Ascending aorta (tissue), 2 donors: ENCODE results near the gene YEATS2. TPM values are rescaled to one million over a fixed set of nuclear protein-coding genes. Genes with fewer than 3 reads are reported as not detected.

Experiments
- DNase-seq, 2 donors: peaks; one replicate each; pipeline ENCODE4 v3.0.0-alpha.2; 2019; ENCODE audit warnings: low spot score in 2 of 2
- H3K27ac ChIP-seq, 2 donors: fragments of 200-600 bp; sonication (generic); one replicate each; pipeline ENCODE4 v1.5.1; 2016 to 2017; ENCODE audit warnings: mild to moderate bottlenecking in 1 of 2
- H3K27me3 ChIP-seq: fragments of 200-600 bp; sonication (generic); one replicate; pipeline ENCODE4 v1.5.1; 2017
- H3K36me3 ChIP-seq, 2 donors: fragments of 200-600 bp; sonication (generic); one replicate each; pipeline ENCODE4 v1.5.1; 2016
- H3K4me1 ChIP-seq, 2 donors: fragments of 200-600 bp; sonication (generic); one replicate each; pipeline ENCODE4 v1.5.1; 2016 to 2017; ENCODE audit warnings: mild to moderate bottlenecking in 1 of 2
- H3K4me3 ChIP-seq, 2 donors: fragments of 200-600 bp; sonication (generic); one replicate each; pipeline ENCODE4 v1.5.1; 2016 to 2017; ENCODE audit warnings: mild to moderate bottlenecking in 1 of 2
- H3K9me3 ChIP-seq, 2 donors: fragments of 200-600 bp; sonication (generic); one replicate each; pipeline ENCODE4 v1.5.1; 2016
- CTCF ChIP-seq, 3 experiments: fragments of 200-600 bp in 2 of 3; fragments of 450-650 bp in 1 of 3; sonication (generic) in 2 of 3; IDR thresholded peaks; one replicate each; pipeline ENCODE4 v1.5.1; 2016 to 2019; ENCODE audit warnings: antibody characterized with exemption in 3 of 3, mild to moderate bottlenecking in 1 of 3, moderate library complexity in 1 of 3
- intact Hi-C: fragments of 100-400 bp; cut with DNase I; formaldehyde crosslinking; loops from one replicate; pipeline ENCODE4 v1.15.1; 2023
- total RNA-seq: library from RNA; depleted of rRNA; stranded (reverse); fragments of >200 nt; gene quantifications from one replicate; pipeline ENCODE4 v1.1.0, GENCODE V29; 2016

Gene YEATS2
- total RNA-seq, 1 donor from 2014 or later: 29.2 TPM

GRCh38 chr3:183845608-183846288, 148.2 kb downstream of the YEATS2 start:
- TF ChIP-seq CTCF (IDR thresholded peaks at IDR 0.05): no peak
- no peak for DNase-seq
- no peaks in the 10 kb centered on the region for H3K4me1 ChIP-seq
- H3K9me3 ChIP-seq: no peaks in the 10 kb centered on the region
- no peak overlapping the region for H3K4me3 ChIP-seq
- H3K27me3 ChIP-seq: no peaks in the 10 kb centered on the region
- peaks cover 42 to 71% of the 10 kb centered on the region in 2 donors for H3K36me3 ChIP-seq
- intact Hi-C loops: no loop called here
- no peak overlapping the region for H3K27ac ChIP-seq

GRCh38 chr3:183854318-183855035, 156.9 kb downstream of the YEATS2 start:
- intact Hi-C loops: no loop called here
- Histone ChIP-seq H3K4me3 (no peak overlapping the region), H3K27ac (no peak overlapping the region), H3K4me1 (no peaks in the 10 kb centered on the region), H3K9me3 (no peaks in the 10 kb centered on the region), H3K36me3 (peaks cover 18 to 46% of the 10 kb centered on the region in 2 donors), H3K27me3 (no peaks in the 10 kb centered on the region)
- TF ChIP-seq CTCF (IDR thresholded peaks at IDR 0.05): no peak
- no peak for DNase-seq

GRCh38 chr3:183857863-183858262, 160.3 kb downstream of the YEATS2 start:
- Histone ChIP-seq H3K27ac (no peak overlapping the region), H3K36me3 (peaks cover 37 to 69% of the 10 kb centered on the region in 2 donors), H3K9me3 (no peaks in the 10 kb centered on the region), H3K27me3 (no peaks in the 10 kb centered on the region), H3K4me1 (no peaks in the 10 kb centered on the region), H3K4me3 (no peak overlapping the region)
- no peak for DNase-seq
- TF ChIP-seq CTCF (IDR thresholded peaks at IDR 0.05): no peak
- intact Hi-C loops: no loop called here

Other genes starting within 250 kb of the YEATS2 start
- 1.5 TPM for gene KLHL6, start 142.1 kb upstream of the YEATS2 start, total RNA-seq
- gene KLHL24, start 62.2 kb upstream of the YEATS2 start, total RNA-seq: 26.6 TPM
- gene MAP6D1, start 127.8 kb downstream of the YEATS2 start, total RNA-seq: not detected
- 14.3 TPM for gene PARL, start 187.1 kb downstream of the YEATS2 start, total RNA-seq